Central memory CD8-positive, alpha-beta T cell (primary cell): Measurements from ENCODE around the gene PACRG.

Experiments used
- ATAC-seq: fragments of 150-1000 bp; cut with Tn5 transposase; replicated peaks from 2 replicates; pipeline ENCODE4 v1.10.0; 2022; ENCODE audit warnings: mild to moderate bottlenecking, moderate FRiP score, moderate number of reproducible peaks; ENCODE audit not compliant: poor library complexity, severe bottlenecking; ENCODE audit errors: extremely low read depth
- DNase-seq, 2 donors: peaks; one replicate each; pipeline ENCODE4 v3.0.0; 2021; ENCODE audit warnings: low spot score in 2 of 2
- H3K27ac Mint-ChIP-seq: one replicate; pipeline ENCODE4 v1.8.0; 2022; ENCODE audit warnings: low read depth, mild to moderate bottlenecking, moderate library complexity, mixed read lengths
- H3K27me3 Mint-ChIP-seq: one replicate; pipeline ENCODE4 v1.8.0; 2022; ENCODE audit warnings: mixed read lengths
- H3K36me3 Mint-ChIP-seq: one replicate; pipeline ENCODE4 v1.8.0; 2022; ENCODE audit warnings: mild to moderate bottlenecking, moderate library complexity, mixed read lengths; ENCODE audit not compliant: insufficient read depth
- H3K4me1 Mint-ChIP-seq: one replicate; pipeline ENCODE4 v1.8.0; 2022; ENCODE audit warnings: mixed read lengths
- H3K4me3 Mint-ChIP-seq: one replicate; pipeline ENCODE4 v1.8.0; 2022; ENCODE audit warnings: mild to moderate bottlenecking, moderate library complexity, mixed read lengths
- H3K9me3 Mint-ChIP-seq: one replicate; pipeline ENCODE4 v1.8.0; 2022; ENCODE audit warnings: mixed read lengths

PACRG gene

GRCh38 chr6:163095401-163095800 is 367.6 kb downstream of the PACRG start:
- no peak for DNase-seq
- H3K27ac Mint-ChIP-seq = no peak overlapping the region
- no peaks in the 10 kb centered on the region for H3K9me3 Mint-ChIP-seq
- H3K36me3 Mint-ChIP-seq = no peaks in the 10 kb centered on the region
- no peaks in the 10 kb centered on the region for H3K27me3 Mint-ChIP-seq
- H3K4me1 Mint-ChIP-seq = no peaks in the 10 kb centered on the region
- H3K4me3 Mint-ChIP-seq = no peak overlapping the region
- ATAC-seq = no peak

- no peak for DNase-seq
- Mint-ChIP-seq H3K4me3 (no peak overlapping the region), H3K36me3 (no peaks in the 10 kb centered on the region), H3K9me3 (no peaks in the 10 kb centered on the region), H3K27me3 (no peaks in the 10 kb centered on the region), H3K27ac (no peak overlapping the region), H3K4me1 (no peaks in the 10 kb centered on the region)
- no peak for ATAC-seq
Measured at GRCh38 chr6:163098827-163099479, 371.2 kb downstream of the PACRG start.

DNA sequence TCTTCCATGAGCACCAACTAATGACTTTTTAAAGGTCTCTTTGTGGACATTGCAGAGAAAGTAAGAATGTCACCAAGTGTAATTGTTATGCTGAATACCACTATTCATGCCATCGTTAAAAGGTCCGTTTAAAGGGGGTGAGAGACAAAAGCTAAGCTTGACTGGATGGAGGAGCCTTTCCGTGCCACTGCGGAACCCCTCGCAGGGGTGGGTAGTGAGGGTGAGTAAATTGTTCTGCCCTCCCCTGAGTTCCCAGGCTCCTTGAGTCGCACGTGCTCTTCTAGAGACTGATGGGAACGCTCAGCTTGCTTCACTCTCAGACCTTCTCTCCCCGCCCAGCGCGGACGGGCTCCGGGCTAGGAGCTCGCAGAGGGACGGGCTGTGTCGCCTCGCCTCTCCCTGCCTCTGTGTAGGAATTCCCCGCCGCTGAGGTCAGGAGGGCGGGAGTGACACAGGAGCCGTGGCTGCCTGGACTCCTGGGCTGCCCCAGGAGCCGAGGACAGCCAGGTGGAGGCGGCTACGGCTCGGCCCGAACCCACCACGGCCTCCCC is 371.9 kb downstream of the PACRG start:
- Mint-ChIP-seq H3K27ac (no peak overlapping the region), H3K4me3 (no peak overlapping the region), H3K36me3 (no peaks in the 10 kb centered on the region), H3K9me3 (no peaks in the 10 kb centered on the region), H3K4me1 (no peaks in the 10 kb centered on the region), H3K27me3 (no peaks in the 10 kb centered on the region)
- no peak for DNase-seq
- no peak for ATAC-seq

- ATAC-seq = no peak
- H3K36me3 Mint-ChIP-seq = no peaks in the 10 kb centered on the region
- DNase-seq = no peak
- no peaks in the 10 kb centered on the region for H3K9me3 Mint-ChIP-seq
- H3K27ac Mint-ChIP-seq = no peak overlapping the region
- H3K27me3 Mint-ChIP-seq = no peaks in the 10 kb centered on the region
- H3K4me1 Mint-ChIP-seq = no peaks in the 10 kb centered on the region
- H3K4me3 Mint-ChIP-seq = no peak overlapping the region
Measured at GRCh38 chr6:163100259-163100658, 372.5 kb downstream of the PACRG start.

DNA sequence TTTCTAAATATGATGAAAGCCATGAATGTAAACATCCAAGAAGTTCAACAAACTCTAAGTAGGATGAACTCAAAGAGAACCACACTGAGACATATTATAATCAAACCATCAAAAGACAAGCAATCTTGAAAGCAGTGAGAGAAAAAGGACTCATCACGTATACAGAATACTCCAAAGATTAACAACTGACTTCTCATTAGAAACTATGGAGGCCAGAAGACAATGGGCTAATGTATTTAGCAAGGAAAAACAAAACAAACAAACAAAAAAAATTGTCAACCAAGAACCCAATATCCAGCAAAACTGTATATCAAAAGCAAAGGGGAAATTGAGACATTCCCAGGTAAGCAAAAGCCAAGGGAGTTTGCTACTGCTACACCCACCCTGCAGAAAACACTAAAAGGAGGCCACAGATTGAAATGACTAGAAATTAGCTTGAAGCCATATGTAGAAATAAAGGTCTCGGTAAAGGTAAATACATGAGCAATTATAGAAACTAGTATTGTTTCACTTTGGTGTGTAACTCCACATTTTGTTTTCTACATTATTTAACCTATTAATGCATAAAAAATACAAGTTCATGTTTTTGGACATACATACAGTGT is 385.7 kb downstream of the PACRG start:
- Mint-ChIP-seq H3K4me1 (no peaks in the 10 kb centered on the region), H3K4me3 (no peak overlapping the region), H3K27me3 (peaks cover 14% of the 10 kb centered on the region), H3K36me3 (no peaks in the 10 kb centered on the region), H3K9me3 (peaks cover 24% of the 10 kb centered on the region), H3K27ac (no peak overlapping the region)
- no peak for ATAC-seq
- DNase-seq = no peak

DNA sequence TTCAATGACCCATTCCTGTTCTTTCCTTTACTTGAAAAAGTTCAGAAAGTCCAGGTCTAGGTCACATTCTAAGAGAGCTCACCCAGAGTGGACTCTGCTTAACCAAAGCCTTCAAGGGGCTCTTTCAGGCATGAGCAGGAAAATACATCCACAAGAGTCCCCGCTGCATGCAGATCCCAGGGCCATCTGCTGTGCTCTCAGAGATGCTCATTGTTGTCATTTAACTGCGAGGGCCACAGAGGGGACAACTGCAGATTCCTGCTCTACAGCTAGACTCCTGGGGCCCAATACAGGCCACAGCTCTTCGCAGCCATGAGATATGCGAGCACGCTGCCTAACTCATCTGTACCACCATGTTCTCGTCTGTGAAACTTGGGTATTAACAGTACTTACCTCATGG is 391.2 kb downstream of the PACRG start:
- Mint-ChIP-seq H3K9me3 (peaks cover 18% of the 10 kb centered on the region), H3K4me1 (no peaks in the 10 kb centered on the region), H3K27me3 (peaks cover 25% of the 10 kb centered on the region), H3K4me3 (no peak overlapping the region), H3K36me3 (no peaks in the 10 kb centered on the region), H3K27ac (no peak overlapping the region)
- no peak for DNase-seq
- ATAC-seq = no peak

- H3K36me3 Mint-ChIP-seq = no peaks in the 10 kb centered on the region
- DNase-seq = no peak
- no peaks in the 10 kb centered on the region for H3K4me1 Mint-ChIP-seq
- H3K27ac Mint-ChIP-seq = no peak overlapping the region
- peaks cover 25% of the 10 kb centered on the region for H3K27me3 Mint-ChIP-seq
- H3K4me3 Mint-ChIP-seq = no peak overlapping the region
- H3K9me3 Mint-ChIP-seq = peaks cover 18% of the 10 kb centered on the region
- ATAC-seq = no peak
Measured at GRCh38 chr6:163120223-163120622, 392.4 kb downstream of the PACRG start.

DNA sequence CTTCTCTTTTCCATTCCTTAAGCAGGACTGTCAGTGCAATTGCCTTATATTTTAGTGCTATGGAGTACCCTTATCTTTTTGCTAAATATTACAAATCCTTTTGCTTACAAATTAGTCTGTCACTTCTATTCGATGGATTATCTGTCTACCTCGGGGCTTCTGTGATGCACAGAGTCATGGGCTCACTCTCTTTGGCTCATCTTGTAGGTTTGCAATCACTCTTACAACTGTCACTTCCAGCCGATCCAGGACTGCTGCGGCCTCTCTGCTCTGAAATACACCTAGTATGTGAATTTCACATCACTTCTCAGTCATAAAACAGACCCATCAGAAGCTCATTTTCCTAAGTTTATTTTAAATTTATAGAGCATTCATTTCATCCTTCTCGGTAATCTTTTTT is 393.5 kb downstream of the PACRG start:
- Mint-ChIP-seq H3K9me3 (peaks cover 11% of the 10 kb centered on the region), H3K27me3 (peaks cover 18% of the 10 kb centered on the region), H3K4me3 (no peak overlapping the region), H3K27ac (no peak overlapping the region), H3K4me1 (no peaks in the 10 kb centered on the region), H3K36me3 (no peaks in the 10 kb centered on the region)
- ATAC-seq (no peak), DNase-seq (no peak)

DNA sequence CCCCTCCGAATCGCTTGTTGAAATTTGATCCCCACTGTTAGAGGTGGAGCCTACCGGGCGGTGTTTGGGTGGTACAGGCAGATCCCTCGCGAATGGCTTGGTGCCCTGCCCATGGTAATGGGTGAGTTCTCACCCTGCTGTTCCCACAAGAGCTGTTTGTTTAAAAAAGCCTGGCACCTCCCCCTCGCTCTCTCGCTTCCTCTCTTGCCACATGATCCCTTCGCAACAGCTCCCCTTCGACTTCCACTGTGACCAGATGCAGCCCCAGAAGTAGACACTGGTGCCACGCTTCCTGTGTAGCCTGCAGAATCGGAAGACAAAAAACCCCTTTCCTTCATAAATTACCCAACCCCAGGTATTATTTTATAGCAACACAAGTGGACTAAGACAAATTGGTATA is 394.6 kb downstream of the PACRG start:
- H3K36me3 Mint-ChIP-seq = no peaks in the 10 kb centered on the region
- peaks cover 5% of the 10 kb centered on the region for H3K9me3 Mint-ChIP-seq
- no peaks in the 10 kb centered on the region for H3K4me1 Mint-ChIP-seq
- H3K4me3 Mint-ChIP-seq = no peak overlapping the region
- peaks cover 11% of the 10 kb centered on the region for H3K27me3 Mint-ChIP-seq
- DNase-seq (no peak), ATAC-seq (no peak)
- H3K27ac Mint-ChIP-seq = no peak overlapping the region

GRCh38 chr6:163123098-163123497 is 395.3 kb downstream of the PACRG start:
- Mint-ChIP-seq H3K27me3 (peaks cover 11% of the 10 kb centered on the region), H3K4me1 (no peaks in the 10 kb centered on the region), H3K36me3 (no peaks in the 10 kb centered on the region), H3K4me3 (no peak overlapping the region), H3K27ac (no peak overlapping the region), H3K9me3 (peaks cover 5% of the 10 kb centered on the region)
- ATAC-seq (no peak), DNase-seq (no peak)

- peaks cover 5% of the 10 kb centered on the region for H3K9me3 Mint-ChIP-seq
- ATAC-seq = no peak
- H3K4me3 Mint-ChIP-seq = no peak overlapping the region
- H3K36me3 Mint-ChIP-seq = no peaks in the 10 kb centered on the region
- no peaks in the 10 kb centered on the region for H3K4me1 Mint-ChIP-seq
- H3K27me3 Mint-ChIP-seq = peaks cover 11% of the 10 kb centered on the region
- H3K27ac Mint-ChIP-seq = no peak overlapping the region
- no peak for DNase-seq
Measured at GRCh38 chr6:163126741-163127140, 399.0 kb downstream of the PACRG start.

- H3K27ac Mint-ChIP-seq = no peak overlapping the region
- DNase-seq (no peak), ATAC-seq (no peak)
- H3K36me3 Mint-ChIP-seq = no peaks in the 10 kb centered on the region
- no peaks in the 10 kb centered on the region for H3K4me1 Mint-ChIP-seq
- peaks cover 4% of the 10 kb centered on the region for H3K27me3 Mint-ChIP-seq
- H3K4me3 Mint-ChIP-seq = no peak overlapping the region
- peaks cover 1% of the 10 kb centered on the region for H3K9me3 Mint-ChIP-seq
Measured at GRCh38 chr6:163127587-163127986, 399.8 kb downstream of the PACRG start.

- peaks cover 5% of the 10 kb centered on the region for H3K9me3 Mint-ChIP-seq
- no peak overlapping the region for H3K27ac Mint-ChIP-seq
- H3K27me3 Mint-ChIP-seq = no peaks in the 10 kb centered on the region
- H3K36me3 Mint-ChIP-seq = no peaks in the 10 kb centered on the region
- H3K4me1 Mint-ChIP-seq = no peaks in the 10 kb centered on the region
- ATAC-seq (no peak), DNase-seq (no peak)
- H3K4me3 Mint-ChIP-seq = no peak overlapping the region
Measured at GRCh38 chr6:163128324-163128723, 400.6 kb downstream of the PACRG start.
